Skin of body (tissue), 3 donors: Measurements from ENCODE around the gene MSH4. TPM values are rescaled to one million over a fixed set of nuclear protein-coding genes. Genes with fewer than 3 reads are reported as not detected.
"Not testable (repeated sequence)": the region's sequence is repeated elsewhere in the genome, so short reads cannot be mapped to it uniquely, and the experiment has no call there.

ENCODE experiments used
- DNase-seq: peaks from one replicate; lab custom pipeline; 2025; lab: John Stamatoyannopoulos, UW
- small RNA-seq: library from RNA; depleted of rRNA; stranded (forward); fragments of <200 nt; gene quantifications from one replicate; pipeline ENCODE3, GENCODE V24; 2014; ENCODE audit warnings: low replicate concordance
- total RNA-seq: library from RNA; depleted of rRNA; stranded (reverse); fragments of >200 nt; gene quantifications from one replicate; pipeline ENCODE4 v1.2.3, GENCODE V29; 2014

MSH4 gene
- total RNA-seq, 1 donor from 2014 or later = 0.39 TPM

- no peak for DNase-seq
Measured at GRCh38 chr1:75932304-75932703, 135.6 kb downstream of the MSH4 start, which contains the start of gene ASB17. TSS of gene ASB17 (minus strand) at chr1:75932404. CDS start at chr1:75932291, 113 bp downstream.

- no peak for DNase-seq
Measured at GRCh38 chr1:75937034-75937433, 140.4 kb downstream of the MSH4 start.

GRCh38 chr1:75943037-75943436, 146.4 kb downstream of the MSH4 start:
- not testable (repeated sequence) for DNase-seq

GRCh38 chr1:75950176-75950575, 153.5 kb downstream of the MSH4 start:
- DNase-seq = no peak

GRCh38 chr1:75952016-75952415, 155.3 kb downstream of the MSH4 start:
- no peak for DNase-seq

- DNase-seq = no peak
Measured at GRCh38 chr1:75953461-75953860, 156.8 kb downstream of the MSH4 start.

GRCh38 chr1:75954586-75954985, 157.9 kb downstream of the MSH4 start:
- no peak for DNase-seq

Small RNAs within 50 kb of the gene (small RNA-seq; reads per million reads assigned to genes)
- not detected for gene SNORD45A
- not detected for gene SNORD45B
- gene SNORD45C = not detected

Other genes starting within 250 kb of the MSH4 start
- 0.89 TPM for gene SLC44A5, start 185.8 kb upstream of the MSH4 start, total RNA-seq
- gene ACADM, start 72.2 kb upstream of the MSH4 start, total RNA-seq = 49.7 TPM
- gene RABGGTB, start 10.6 kb upstream of the MSH4 start, total RNA-seq = 58.3 TPM
- not detected for gene ASB17, start 135.5 kb downstream of the MSH4 start, total RNA-seq